Activated CD8-positive, alpha-beta T cell treated with anti-CD3 and anti-CD28 coated beads, Interleukin-2, amount 10 ng/mL, durations not matched to agents 7 days and 5 days (primary cell): ENCODE measurements around the gene TWIST2. TPM values are rescaled to one million over a fixed set of nuclear protein-coding genes. Genes with fewer than 3 reads are reported as not detected.

Experiments used
- ATAC-seq: fragments of 150-1000 bp; cut with Tn5 transposase; one replicate; pipeline ENCODE4 v1.10.0; 2021; ENCODE audit warnings: moderate library complexity
- CTCF ChIA-PET: fragments of 350-600 bp; sonication (Branson Sonifier 250); formaldehyde crosslinking; loops from one replicate; lab custom pipeline; 2021; ENCODE audit warnings: antibody characterized with exemption; lab: Charles Lee
- POLR2A ChIA-PET: fragments of 350-600 bp; sonication (Branson Sonifier 250); formaldehyde crosslinking; loops from one replicate; lab custom pipeline; 2021; ENCODE audit warnings: antibody characterized with exemption; lab: Charles Lee
- DNase-seq: peaks from one replicate; pipeline ENCODE4 v3.0.0-alpha.2; 2020
- H3K27ac Mint-ChIP-seq: one replicate; pipeline ENCODE4 v1.8.0; 2021; ENCODE audit warnings: mild to moderate bottlenecking, mixed read lengths
- H3K27me3 Mint-ChIP-seq: one replicate; pipeline ENCODE4 v1.8.0; 2021; ENCODE audit warnings: low read depth, mixed read lengths
- H3K36me3 Mint-ChIP-seq: one replicate; pipeline ENCODE4 v1.8.0; 2021; ENCODE audit warnings: low read depth, mixed read lengths
- H3K4me1 Mint-ChIP-seq: one replicate; pipeline ENCODE4 v1.8.0; 2021; ENCODE audit warnings: low read depth, mixed read lengths
- H3K4me3 Mint-ChIP-seq: one replicate; pipeline ENCODE4 v1.8.0; 2021; ENCODE audit warnings: mild to moderate bottlenecking, mixed read lengths
- H3K9me3 Mint-ChIP-seq: one replicate; pipeline ENCODE4 v1.8.0; 2022; ENCODE audit warnings: mixed read lengths; ENCODE audit not compliant: insufficient read depth
- total RNA-seq, 2 experiments: library from RNA; stranded (reverse); gene quantifications; one replicate each; pipeline ENCODE4 v1.2.3, GENCODE V29; 2021

TWIST2 gene
- not detected for total RNA-seq

DNA sequence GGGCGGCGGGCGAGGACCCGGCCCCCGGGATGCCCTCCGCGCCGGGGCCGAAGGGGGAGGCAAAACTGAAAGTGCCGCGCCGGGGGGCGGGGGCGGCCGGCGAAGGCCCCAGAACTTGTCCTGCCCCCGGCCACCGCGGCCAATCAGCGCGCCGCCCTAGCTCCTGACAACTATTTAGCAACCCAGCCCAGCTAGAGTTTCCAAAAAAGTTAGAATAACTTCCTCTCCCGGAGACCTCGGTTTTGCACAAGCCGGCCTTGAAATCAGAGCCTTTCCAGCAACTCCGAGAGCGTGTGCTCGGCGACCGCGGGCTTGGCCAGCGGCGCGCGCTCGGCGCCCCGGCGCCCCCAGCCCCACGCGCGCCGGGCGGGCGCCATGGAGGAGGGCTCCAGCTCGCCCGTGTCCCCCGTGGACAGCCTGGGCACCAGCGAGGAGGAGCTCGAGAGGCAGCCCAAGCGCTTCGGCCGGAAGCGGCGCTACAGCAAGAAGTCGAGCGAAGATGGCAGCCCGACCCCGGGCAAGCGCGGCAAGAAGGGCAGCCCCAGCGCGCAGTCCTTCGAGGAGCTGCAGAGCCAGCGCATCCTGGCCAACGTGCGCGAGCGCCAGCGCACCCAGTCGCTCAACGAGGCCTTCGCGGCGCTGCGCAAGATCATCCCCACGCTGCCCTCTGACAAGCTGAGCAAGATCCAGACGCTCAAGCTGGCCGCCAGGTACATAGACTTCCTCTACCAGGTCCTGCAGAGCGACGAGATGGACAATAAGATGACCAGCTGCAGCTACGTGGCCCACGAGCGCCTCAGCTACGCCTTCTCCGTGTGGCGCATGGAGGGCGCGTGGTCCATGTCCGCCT, at the start of gene TWIST2:
TWIST2 (plus strand) TSS at position 245 of the 850 bp plus-strand sequence; CDS start at position 376, 131 bp downstream.
- ChIA-PET CTCF (no interaction called here), POLR2A (no interaction called here)
- DNase-seq = peak; percentile 16
- no peak within 1 kb of the TSS for H3K4me3 Mint-ChIP-seq
- no peaks in the 10 kb centered on the region for H3K9me3 Mint-ChIP-seq
- ATAC-seq = no peak
- H3K36me3 Mint-ChIP-seq = no peaks in the 10 kb centered on the region
- H3K27me3 Mint-ChIP-seq = peaks cover 61% of the 10 kb centered on the region
- H3K4me1 Mint-ChIP-seq = no peaks in the 10 kb centered on the region
- H3K27ac Mint-ChIP-seq = no peak within 1 kb of the TSS

GRCh38 chr2:238801791-238802190, 46.1 kb upstream of the TWIST2 start:
- no peaks in the 10 kb centered on the region for H3K9me3 Mint-ChIP-seq
- no peaks in the 10 kb centered on the region for H3K4me1 Mint-ChIP-seq
- ChIA-PET POLR2A (no interaction called here), CTCF (no interaction called here)
- H3K27me3 Mint-ChIP-seq = peaks cover 7% of the 10 kb centered on the region
- no peak overlapping the region for H3K4me3 Mint-ChIP-seq
- H3K27ac Mint-ChIP-seq = no peak overlapping the region
- ATAC-seq (no peak), DNase-seq (no peak)
- no peaks in the 10 kb centered on the region for H3K36me3 Mint-ChIP-seq

- CTCF ChIA-PET = no interaction called here
- no peaks in the 10 kb centered on the region for H3K9me3 Mint-ChIP-seq
- ATAC-seq = no peak
Observed at GRCh38 chr2:238802957-238803356, 44.9 kb upstream of the TWIST2 start.

DNA sequence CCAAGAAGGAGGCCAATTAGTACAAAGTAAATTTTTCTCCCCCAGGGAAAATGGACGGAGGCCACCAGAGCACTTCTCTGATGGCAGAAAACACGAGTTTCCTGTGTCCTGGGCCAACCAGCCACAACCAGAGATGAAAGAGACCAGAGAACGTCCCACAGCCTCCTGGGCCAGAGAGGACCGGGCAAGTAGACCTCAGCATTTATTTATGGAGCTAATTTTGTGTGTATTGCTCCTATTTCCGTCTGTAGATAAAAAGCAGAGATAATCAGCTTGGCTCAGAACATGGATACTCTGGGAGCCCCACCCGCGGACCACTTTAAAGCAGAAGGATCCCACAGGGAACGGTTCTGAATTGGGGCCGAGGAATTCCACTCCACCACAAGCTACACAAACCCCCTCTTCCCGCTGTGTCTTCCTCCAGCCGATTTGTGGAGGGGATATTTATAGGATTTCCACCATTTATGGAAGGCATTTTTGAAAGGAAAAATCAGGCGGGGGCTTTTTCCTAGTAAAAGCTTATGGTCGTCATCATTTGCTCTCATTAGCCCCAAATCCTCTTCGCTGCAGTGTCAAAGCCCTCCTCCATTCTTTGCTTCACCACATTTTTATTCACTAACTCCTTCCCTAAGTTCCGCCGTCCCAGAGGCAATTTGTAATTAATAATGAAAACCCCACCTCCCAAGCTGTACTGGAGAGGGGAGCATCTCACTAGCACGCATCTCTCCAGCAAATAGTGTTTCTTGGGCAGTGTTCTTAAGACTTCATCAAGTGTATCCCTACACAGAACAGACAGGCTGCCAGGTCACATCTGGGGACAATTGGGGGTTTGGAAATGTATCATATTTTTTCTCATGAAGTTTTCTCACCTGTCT, 43.7 kb upstream of the TWIST2 start:
- Mint-ChIP-seq H3K9me3 (no peaks in the 10 kb centered on the region), H3K4me1 (no peaks in the 10 kb centered on the region), H3K27me3 (peaks cover 5% of the 10 kb centered on the region), H3K27ac (no peak overlapping the region), H3K4me3 (no peak overlapping the region), H3K36me3 (no peaks in the 10 kb centered on the region)
- ChIA-PET POLR2A (no interaction called here), CTCF (no interaction called here)
- no peak for ATAC-seq
- no peak for DNase-seq

More at GRCh38 chr2:238802957-238803356, 44.9 kb upstream of the TWIST2 start:
- Mint-ChIP-seq H3K36me3 (no peaks in the 10 kb centered on the region), H3K4me3 (no peak overlapping the region), H3K27ac (no peak overlapping the region), H3K4me1 (no peaks in the 10 kb centered on the region), H3K27me3 (peaks cover 7% of the 10 kb centered on the region)
- DNase-seq = no peak
- POLR2A ChIA-PET = no interaction called here

DNA sequence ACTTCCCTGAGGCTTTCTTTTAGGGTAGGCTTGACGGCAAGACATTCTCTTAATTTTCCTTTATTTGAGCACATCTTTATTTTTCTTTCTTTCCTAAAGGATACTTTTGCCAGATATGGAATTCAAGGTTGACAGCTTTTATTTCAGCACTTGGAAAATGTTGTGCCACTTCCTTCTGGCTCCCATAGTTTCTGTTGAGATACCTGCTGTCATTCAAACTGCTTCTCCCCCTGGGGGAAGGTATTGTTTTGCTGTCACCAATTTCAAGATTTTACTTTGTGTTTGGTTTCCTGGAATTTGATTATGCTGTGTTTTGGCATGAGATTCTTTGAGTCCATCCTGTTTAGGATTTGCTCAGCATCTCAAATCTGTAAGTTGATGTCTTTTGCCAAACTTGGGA, 39.1 kb upstream of the TWIST2 start:
- Mint-ChIP-seq H3K9me3 (no peaks in the 10 kb centered on the region), H3K27me3 (peaks cover 2% of the 10 kb centered on the region), H3K4me1 (no peaks in the 10 kb centered on the region), H3K4me3 (no peak overlapping the region), H3K27ac (no peak overlapping the region), H3K36me3 (no peaks in the 10 kb centered on the region)
- DNase-seq (no peak), ATAC-seq (no peak)
- POLR2A ChIA-PET = no interaction called here
- CTCF ChIA-PET = no interaction called here

DNA sequence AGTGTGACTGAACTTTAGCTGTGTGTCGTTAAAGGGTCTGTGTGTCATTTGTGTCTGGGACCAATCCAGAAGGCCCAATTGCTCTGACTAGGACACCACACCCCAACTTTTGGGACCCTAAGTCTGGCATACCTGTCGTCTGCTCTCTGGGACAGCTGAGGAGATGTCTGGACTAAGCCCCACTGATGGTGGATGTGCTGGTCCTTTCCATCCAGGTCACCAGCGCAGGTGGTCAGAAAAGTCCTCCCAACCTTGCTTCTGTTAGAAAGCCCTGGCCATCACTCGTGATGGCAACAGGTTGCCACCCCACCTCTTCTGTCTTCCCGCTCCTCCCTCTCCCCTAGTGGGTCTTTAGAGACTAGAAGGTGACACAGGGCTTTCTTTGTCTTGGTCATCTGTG, 37.6 kb upstream of the TWIST2 start:
- no peak for ATAC-seq
- Mint-ChIP-seq H3K27ac (no peak overlapping the region), H3K9me3 (no peaks in the 10 kb centered on the region), H3K36me3 (no peaks in the 10 kb centered on the region), H3K4me3 (no peak overlapping the region), H3K27me3 (no peaks in the 10 kb centered on the region), H3K4me1 (no peaks in the 10 kb centered on the region)
- CTCF ChIA-PET = interaction anchor here (1.4 kb wide), 1 partner anchor 26 kb away, joined by 3 read pairs; no protein-coding TSS in a partner anchor
- POLR2A ChIA-PET = no interaction called here
- DNase-seq = no peak

DNA sequence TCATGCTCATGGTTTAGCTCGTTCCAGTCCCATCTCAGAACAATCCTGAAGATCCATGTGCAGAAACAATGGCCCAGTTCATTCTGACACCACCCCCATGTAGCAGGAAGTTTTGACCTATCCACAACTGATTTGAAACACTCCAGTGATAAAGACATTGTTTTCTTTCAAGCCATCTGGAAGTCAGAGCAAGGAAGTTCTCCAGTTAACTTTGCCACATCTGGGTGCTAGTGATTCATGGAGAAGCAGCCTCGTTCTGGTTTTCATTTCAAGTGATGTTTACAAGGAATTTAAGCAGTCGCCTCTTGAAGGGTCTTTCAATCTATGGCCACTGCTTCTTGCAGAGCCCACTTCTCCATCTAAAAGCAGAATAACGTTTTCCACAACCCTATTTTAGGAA, 36.6 kb upstream of the TWIST2 start:
- ATAC-seq = no peak
- DNase-seq = no peak
- Mint-ChIP-seq H3K36me3 (no peaks in the 10 kb centered on the region), H3K27ac (no peak overlapping the region), H3K4me1 (no peaks in the 10 kb centered on the region), H3K9me3 (no peaks in the 10 kb centered on the region), H3K27me3 (no peaks in the 10 kb centered on the region), H3K4me3 (no peak overlapping the region)
- ChIA-PET CTCF (no interaction called here), POLR2A (no interaction called here)

- Mint-ChIP-seq H3K27me3 (no peaks in the 10 kb centered on the region), H3K9me3 (no peaks in the 10 kb centered on the region), H3K4me3 (no peak overlapping the region), H3K4me1 (no peaks in the 10 kb centered on the region), H3K36me3 (no peaks in the 10 kb centered on the region), H3K27ac (no peak overlapping the region)
- DNase-seq (no peak), ATAC-seq (no peak)
- ChIA-PET POLR2A (no interaction called here), CTCF (no interaction called here)
Observed at GRCh38 chr2:238811759-238812158, 36.1 kb upstream of the TWIST2 start.

DNA sequence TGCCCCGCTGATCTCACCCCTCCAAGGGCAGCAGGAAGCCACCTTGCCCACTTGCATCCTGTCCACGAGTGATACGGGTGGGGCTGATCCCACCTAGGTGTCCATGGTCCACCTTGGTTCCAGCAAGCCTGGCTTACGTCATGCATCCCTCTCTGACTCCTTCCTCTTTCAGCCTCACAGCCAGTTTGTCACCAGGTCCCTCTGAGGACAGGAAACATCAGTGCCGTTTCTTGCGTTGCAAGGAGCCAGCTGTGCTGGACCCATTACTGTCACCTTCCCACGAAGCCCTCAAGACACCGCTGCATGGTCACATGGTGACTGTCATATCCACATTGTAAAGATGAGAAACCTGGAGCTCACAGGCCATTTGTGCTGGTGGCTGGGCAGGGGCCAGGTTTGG, 34.8 kb upstream of the TWIST2 start:
- no peak overlapping the region for H3K27ac Mint-ChIP-seq
- ATAC-seq (no peak), DNase-seq (no peak)
- peaks cover 3% of the 10 kb centered on the region for H3K27me3 Mint-ChIP-seq
- H3K4me1 Mint-ChIP-seq = no peaks in the 10 kb centered on the region
- H3K9me3 Mint-ChIP-seq = no peaks in the 10 kb centered on the region
- H3K36me3 Mint-ChIP-seq = no peaks in the 10 kb centered on the region
- CTCF ChIA-PET = no interaction called here
- POLR2A ChIA-PET = no interaction called here
- no peak overlapping the region for H3K4me3 Mint-ChIP-seq

DNA sequence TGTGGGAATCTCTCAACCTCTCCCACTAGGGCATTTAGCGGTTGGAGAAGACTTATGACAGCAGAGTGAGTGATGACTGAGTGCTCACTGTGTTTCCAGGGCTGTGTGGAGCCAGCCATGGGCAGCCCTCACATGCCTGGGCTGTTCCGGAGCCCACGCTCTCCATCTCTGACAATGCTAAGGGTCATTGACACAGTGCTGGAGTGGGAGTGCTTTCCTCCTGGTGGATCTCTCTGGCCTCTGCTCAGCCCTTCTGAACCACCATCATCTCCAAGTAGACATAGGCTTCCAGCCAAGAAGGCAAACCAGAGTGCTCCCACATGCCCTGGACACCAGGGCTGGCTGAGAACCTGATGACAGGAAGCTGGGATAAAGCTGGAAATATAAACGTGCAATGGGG, 33.1 kb upstream of the TWIST2 start:
- Mint-ChIP-seq H3K36me3 (no peaks in the 10 kb centered on the region), H3K4me1 (no peaks in the 10 kb centered on the region), H3K4me3 (no peak overlapping the region), H3K9me3 (no peaks in the 10 kb centered on the region), H3K27me3 (peaks cover 7% of the 10 kb centered on the region), H3K27ac (no peak overlapping the region)
- ATAC-seq (no peak), DNase-seq (no peak)
- ChIA-PET POLR2A (no interaction called here), CTCF (no interaction called here)

GRCh38 chr2:238816291-238816690, 31.6 kb upstream of the TWIST2 start:
- Mint-ChIP-seq H3K36me3 (no peaks in the 10 kb centered on the region), H3K4me3 (no peak overlapping the region), H3K4me1 (no peaks in the 10 kb centered on the region), H3K27me3 (peaks cover 11% of the 10 kb centered on the region), H3K9me3 (no peaks in the 10 kb centered on the region), H3K27ac (no peak overlapping the region)
- no peak for ATAC-seq
- CTCF ChIA-PET = no interaction called here
- DNase-seq = no peak
- POLR2A ChIA-PET = no interaction called here

- H3K36me3 Mint-ChIP-seq = no peaks in the 10 kb centered on the region
- ChIA-PET CTCF (no interaction called here), POLR2A (no interaction called here)
- no peak for DNase-seq
- peaks cover 11% of the 10 kb centered on the region for H3K27me3 Mint-ChIP-seq
- no peaks in the 10 kb centered on the region for H3K4me1 Mint-ChIP-seq
- H3K27ac Mint-ChIP-seq = no peak overlapping the region
- no peaks in the 10 kb centered on the region for H3K9me3 Mint-ChIP-seq
- no peak overlapping the region for H3K4me3 Mint-ChIP-seq
- ATAC-seq = no peak
Observed at GRCh38 chr2:238817382-238817781, 30.5 kb upstream of the TWIST2 start.
